EL (cell line): ENCODE data around the gene PLEKHJ1.
A peak's percentile ranks its signal among the peaks of the same experiment; 100 is the strongest.

Source experiments
- DNase-seq: peaks from one replicate; pipeline ENCODE4 v3.0.0-alpha.2; 2016

Gene PLEKHJ1

DNA sequence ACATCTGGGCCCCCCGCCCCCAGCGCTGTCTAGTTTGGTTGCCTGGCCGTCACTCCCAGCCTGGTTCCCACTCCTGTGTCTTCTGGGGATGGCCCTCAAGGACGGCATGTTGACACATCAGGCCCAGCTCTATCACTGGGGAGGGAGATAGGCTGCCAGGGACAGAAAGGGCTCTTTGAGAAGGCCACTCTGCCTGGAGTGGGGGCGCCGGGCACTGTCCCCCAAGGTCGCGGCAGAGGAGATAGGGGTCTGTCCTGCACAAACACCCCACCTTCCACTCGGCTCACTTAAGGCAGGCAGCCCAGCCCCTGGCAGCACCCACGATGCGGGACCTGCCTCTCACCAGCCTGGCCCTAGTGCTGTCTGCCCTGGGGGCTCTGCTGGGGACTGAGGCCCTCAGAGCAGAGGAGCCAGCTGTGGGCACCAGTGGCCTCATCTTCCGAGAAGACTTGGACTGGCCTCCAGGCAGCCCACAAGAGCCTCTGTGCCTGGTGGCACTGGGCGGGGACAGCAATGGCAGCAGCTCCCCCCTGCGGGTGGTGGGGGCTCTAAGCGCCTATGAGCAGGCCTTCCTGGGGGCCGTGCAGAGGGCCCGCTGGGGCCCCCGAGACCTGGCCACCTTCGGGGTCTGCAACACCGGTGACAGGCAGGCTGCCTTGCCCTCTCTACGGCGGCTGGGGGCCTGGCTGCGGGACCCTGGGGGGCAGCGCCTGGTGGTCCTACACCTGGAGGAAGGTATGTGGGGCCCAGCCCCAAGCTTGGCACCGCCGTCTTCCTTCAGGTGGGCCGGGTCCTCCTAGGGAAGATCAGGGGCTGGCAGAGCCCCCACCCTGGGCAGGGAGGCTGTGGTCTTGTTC, 13.1 kb upstream of the PLEKHJ1 start, which contains the start of gene AMH:
AMH (plus strand) TSS at position 314 of the 857 bp plus-strand sequence; CDS start at position 324, 10 bp downstream.
- DNase-seq: no peak

DNA sequence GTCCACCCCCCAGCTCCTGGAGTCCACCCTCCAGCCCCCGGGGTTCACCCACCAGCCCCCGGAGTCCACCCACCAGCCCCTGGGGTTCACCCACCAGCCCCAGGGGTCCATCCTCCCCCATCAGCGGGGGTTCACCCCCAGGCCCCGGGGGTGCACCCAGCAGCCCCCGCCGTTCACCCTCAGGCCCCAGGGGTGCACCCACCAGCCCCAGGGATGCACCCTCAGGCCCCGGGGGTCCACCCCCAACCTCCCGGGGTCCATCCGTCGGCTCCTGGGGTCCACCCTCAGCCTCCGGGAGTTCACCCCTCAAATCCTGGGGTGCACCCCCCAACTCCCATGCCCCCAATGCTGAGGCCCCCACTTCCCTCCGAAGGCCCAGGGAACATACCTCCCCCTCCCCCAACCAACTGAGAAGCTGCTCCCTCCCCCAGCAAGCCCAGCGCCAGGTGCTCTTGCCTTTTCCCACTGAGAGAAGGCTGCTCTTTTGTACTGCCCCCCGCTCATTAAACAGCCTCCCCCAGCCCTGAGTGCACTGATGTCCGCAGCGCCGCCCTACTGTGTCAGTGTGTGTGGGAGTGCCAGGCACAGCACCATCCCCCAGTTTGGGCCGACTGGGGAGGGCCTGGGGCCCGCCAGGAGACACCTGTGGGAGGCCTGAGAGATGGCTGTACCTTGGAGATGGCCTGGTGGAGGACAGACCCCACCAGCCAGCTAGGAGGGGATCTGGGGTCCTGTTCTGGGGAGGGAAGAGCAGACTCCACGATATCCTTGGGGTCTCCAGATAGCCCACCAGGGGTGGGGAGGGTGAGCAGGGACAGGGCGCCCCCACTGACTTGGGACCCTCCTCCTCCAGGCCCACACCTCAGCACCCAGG, 12.2 kb upstream of the PLEKHJ1 start:
- no peak for DNase-seq

DNA sequence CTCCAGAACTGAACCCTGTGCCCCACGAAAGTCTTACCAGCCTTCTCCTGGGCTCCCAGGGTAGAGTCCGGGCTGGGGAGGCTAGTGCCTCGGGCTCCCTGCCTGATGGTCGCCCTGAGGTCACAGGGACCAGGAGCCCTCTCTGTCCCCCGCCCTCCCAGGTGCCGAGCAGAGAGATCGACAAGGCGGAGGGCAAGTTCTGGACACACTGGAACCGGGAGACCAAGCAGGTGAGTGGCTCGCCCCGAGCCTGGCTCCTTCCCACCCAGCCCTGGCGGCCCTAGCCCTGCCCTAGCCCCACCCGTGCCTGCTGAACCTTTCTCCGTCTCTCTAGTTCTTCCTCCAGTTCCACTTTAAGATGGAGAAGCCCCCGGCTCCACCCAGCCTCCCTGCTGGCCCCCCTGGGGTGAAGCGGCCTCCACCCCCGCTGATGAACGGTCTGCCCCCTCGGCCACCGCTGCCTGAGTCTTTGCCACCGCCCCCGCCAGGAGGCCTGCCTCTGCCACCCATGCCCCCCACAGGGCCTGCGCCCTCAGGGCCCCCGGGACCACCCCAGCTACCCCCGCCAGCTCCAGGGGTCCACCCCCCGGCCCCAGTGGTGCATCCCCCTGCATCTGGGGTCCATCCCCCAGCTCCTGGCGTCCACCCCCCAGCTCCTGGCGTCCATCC, 11.4 kb upstream of the PLEKHJ1 start:
- DNase-seq: no peak

DNA sequence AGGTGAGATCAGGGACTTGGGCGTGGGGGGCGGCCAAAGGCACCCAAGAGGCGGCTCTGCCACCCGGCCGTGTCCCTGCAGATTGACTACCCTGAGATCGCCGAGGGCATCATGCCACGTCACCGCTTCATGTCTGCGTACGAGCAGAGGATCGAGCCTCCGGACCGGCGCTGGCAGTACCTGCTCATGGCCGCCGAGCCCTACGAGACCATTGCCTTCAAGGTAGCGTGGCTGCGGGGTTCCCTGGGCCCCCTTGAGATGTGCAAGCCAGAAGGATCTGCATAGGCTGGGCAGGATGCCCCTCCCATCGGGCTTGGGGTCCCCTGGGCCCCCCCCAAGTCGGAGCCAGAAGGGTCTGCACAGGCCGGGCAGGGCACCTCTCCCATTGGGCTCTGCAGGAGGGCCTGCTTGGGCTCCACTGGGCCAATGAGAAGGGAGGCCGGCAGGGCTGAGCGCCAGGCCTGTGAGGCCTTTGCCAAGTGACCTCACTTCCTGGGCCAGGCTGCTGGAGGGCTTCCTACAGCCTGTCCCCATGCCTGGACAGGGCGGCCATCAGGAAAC, 10.8 kb upstream of the PLEKHJ1 start:
- peak; percentile 73 for DNase-seq

DNA sequence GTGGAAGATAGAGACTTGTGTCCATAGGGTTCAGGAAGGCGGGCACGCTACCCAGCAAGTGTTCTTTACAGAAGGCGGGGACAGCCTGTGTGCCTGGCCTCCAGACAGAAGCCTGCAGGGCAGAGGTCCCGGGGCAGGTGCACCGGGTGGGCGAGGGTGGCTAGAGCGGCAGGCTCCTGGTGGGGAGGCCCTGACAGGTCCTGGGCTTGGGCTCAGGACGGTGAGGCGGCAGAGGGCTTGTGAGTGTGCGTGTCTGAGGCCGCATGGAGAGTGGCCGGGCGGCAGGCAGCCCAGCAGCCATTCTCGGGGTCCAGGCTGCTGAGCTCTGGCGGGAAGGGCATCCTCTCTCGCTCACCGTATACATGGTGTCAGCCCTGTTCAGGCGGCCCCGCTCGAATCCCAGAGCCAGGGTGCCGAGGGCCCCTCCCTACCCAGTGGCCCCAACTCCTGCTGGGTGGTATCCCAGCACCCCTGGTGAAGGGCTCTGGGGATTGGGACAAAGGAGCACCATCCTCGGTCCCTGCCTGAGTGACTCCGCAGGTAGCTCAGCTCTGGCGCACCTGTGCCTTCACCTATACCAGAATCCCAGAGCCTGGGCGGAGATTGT, 10.0 kb upstream of the PLEKHJ1 start:
- DNase-seq: no peak

DNA sequence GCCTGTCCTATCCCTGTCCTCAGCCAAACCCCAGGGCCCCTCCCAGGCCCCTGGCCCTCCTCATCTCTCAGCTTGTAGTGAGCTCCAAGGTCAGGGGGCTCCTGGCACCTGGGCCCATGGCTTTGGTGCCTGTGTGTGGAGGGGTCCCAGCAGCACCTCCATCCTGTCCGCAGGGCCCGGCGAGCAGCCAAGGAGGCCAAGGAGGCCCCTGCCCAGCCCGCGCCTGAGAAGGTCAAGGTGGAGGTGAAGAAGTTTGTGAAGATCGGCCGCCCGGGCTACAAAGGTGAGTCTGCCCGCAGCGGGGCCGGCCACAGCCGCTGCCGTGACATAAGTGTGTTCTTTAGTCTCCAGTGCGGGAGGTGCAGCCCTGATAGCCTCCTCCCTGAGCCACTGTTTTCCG, 9.1 kb upstream of the PLEKHJ1 start:
- DNase-seq: no peak

DNA sequence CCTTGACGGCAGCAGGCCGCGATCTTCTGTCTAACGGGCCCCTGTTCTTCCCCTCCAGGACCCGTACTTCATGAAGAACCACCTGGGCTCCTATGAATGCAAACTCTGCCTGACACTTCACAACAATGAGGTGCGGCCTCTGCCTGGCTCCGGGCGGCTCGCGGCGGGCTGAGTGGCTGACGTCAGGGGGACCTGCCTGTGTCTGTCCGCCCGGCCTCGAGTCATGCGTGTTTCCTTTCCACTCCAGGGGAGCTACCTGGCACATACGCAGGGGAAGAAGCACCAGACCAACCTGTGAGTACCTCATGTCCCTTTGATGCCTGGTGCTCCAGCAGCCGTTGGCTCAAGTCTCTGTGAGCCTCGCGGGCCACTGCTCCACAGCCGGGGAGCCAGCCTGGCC, 8.4 kb upstream of the PLEKHJ1 start:
- no peak for DNase-seq

DNA sequence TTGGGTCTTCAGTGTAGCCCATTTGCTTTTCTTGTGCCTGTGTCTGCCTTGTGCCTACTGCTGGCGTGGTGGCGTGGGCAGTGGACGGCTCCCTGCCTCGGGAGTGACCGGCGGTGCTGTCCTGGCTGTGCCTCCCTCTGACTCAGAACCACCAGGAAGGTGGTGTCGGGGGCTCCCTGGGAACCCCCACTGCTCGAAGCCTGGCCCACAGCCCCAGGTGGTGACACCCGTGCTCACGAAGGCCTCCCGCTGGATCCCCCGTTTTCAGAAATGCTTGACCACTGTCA, 7.9 kb upstream of the PLEKHJ1 start:
- DNase-seq: no peak

DNA sequence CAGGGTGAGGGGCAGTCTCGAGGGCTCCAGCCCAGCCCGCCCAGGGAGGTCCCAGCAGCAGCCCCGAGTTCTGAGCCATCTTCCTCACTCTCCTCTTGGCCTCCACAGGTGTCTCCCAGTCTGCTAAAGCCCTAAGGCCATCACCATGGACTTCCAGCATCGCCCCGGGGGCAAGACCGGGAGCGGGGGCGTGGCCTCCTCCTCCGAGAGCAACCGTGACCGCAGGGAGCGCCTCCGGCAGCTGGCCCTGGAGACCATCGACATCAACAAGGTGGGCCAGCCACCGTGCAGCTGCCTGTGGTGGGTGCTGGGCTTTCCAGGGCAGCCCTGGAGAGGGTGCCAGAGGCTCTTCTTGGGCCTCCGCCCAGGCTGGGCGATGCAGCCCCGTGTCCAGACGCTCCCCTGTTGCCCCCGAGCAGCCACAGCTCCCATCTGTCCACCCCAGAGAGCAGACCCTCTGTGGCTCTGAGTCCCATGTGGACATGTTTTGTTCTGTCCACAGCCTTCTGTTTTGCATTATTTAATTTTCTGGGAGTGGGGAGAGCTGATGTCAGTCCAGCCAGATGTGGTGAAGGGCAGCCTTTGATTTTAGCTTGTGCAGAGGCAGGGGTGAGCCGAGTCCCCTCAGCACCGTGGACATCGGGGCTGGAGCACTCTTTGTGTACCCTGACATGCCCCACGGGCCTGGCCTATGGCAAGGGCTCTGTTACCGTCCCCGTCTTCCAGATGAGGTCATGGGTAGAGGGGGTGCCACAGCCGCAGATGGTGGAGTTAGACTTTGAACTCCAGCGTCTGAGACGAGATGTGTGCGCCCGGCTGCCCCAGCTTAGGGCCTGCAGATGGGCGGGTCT, 7.4 kb upstream of the PLEKHJ1 start:
- DNase-seq: no peak

DNA sequence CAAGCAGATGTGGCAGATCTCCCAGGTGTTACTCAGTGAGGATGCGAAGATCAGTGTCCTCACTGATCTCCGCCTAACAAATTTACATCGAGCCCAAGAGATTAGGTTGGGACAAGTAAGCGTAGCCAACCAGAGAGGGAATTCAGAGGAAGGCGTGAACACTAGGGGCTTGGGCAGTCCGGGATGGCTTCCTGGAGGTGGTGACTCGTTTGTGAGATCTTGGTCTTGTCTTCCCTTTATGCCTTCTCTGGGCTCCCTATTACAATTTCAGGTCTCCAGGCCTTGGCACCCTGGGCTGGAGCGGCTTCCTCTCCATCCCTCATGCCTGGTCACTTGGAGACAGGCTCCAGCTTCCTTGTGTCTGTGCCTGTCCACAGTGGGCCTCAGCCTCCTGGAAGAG, 6.7 kb upstream of the PLEKHJ1 start:
- no peak for DNase-seq

DNA sequence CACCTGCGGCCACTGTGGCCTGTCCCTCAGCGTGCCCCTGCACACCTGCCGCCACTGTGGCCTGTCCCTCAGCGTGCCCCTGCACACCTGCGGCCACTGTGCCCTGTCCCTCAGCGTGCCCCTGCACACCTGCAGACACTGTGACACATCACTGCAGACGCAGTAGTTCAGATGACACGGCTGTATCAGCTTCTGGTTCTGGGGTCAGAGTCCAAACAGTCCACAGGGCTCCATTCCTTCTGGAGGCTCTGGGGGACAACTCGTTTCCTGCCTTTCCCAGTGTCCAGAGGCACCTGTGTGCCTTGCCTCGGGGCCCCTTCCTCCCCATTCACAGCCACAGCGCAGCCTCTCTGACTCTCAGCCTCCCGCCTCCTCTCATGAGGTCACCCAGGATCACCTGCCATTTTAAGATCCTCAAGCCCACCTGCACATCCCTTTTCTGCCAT, 6.0 kb upstream of the PLEKHJ1 start:
- no peak for DNase-seq

DNA sequence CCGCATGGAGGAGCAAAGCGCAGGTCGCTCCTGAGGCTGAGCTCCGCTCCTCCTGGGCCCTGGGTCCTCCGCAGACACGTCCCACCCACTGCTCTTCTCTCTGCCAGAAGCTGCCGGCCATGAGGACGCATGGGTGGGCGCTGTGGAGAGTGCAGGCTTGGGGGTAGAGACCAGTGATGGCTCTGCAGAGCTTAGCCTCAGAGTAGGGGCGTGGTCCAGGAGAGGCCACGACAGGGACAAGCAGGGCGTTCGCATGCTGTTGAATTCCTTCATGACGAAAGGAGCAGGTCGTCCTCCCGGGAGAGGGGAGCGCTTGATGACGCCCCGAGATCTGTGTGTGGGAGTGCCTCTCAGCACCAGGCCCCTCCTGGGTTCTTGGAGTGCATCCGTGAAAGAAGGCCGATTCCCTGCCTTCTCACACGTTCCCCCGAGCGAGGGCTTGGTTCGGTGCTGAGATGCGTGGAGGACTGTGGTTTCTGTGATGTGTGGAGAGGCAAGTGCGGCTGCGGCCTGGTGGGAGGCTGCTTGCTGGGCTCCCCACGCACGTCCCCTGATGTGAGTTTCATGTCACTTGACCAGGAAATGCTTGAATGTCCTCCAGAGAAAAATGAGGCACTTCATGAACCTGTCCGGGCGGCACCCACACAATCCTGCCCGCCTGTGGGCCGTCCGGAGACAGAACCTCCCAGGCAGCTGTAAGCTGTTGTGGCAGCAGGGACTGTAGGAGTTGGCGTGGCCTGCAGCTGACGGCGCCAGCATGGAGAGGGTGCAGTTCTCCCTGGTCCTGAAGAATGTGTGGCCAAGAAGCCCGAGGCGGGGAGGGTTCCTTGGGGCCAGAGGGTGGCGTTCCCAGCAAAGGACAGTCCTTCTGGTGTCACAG, 5.0 kb upstream of the PLEKHJ1 start:
- no peak for DNase-seq

DNA sequence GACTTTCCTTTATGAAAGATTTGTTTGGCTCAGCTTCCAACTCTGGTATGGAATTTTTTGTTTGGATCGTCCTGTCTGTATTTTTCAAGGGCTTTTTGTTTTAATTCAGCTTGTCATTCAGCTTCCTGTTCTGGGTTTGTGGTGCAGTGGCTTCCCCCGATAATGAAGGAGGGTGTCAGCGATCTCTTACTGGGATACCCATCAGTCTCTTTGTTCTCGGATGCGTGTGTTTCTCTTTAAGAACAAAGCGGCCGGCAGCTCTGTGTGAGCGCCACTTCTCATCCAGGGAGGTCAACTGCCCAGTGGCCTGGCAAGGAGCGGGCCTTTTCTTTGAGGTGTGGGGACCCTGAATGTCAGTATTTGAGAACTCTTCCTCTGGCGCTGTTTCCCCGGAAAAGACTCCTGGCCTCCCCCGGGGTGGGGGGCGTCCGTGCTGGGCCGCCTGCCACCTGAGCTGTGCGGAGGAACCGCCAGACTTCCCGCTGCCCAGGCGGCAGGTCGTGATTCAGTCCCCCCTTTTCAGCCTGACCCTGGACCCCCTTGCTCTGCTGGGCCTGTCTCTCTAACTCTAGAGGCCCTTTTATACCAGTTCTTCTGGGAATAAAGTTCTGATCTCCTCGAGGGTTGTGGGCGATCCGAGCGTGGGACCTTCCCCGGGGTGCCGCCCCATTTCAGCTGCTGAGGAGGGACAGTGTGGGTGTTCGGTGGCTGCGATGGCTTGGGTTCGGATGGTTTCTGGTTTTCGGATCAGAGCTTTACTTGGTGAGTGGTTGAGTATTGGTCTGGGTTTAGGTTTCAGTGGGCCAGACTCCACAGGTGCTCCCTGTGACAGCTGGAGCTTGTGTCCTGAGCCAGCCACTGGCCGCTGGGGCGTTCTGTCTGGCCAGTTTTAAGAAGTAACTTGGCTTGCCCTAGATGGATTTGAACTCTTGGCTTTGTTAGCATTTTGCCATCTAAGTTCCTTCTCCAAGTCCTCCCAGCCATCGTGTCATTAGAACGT, 3.9 kb upstream of the PLEKHJ1 start:
- peak; percentile 45 for DNase-seq

DNA sequence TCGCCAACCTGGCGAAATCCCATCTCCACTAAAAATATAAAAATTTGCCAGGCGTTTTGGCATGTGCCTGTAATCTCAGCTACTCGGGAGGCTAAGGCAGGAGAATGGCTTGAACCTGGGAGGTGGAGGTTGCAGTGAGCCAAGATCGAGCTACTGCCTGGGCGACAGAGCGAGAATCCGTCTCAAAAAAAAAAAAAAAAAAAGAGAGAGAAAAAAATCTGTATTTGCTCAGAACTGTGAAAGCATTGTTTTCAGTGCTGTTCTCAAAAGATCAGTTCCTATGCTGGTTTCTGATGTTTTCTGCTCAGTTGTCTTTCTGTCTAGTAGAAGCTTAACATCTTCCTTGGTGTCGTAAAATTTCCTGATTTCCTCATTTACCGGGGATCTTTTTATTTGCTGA, 3.0 kb upstream of the PLEKHJ1 start:
- no peak for DNase-seq

DNA sequence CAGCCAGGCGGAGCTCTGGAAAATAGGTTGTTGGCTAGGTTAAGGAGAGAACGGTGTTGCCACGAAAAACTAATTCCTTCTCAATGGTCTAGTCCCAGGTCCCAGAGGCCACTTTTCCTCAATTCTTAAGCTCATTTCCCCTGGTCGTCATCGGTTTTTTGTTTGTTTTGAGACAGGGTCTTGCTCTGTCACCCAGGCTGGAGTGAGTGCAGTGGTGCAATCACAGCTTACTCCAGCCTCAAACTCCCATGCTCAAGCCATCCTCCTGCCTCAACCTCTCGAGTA, 1.7 kb upstream of the PLEKHJ1 start:
- no peak for DNase-seq

DNA sequence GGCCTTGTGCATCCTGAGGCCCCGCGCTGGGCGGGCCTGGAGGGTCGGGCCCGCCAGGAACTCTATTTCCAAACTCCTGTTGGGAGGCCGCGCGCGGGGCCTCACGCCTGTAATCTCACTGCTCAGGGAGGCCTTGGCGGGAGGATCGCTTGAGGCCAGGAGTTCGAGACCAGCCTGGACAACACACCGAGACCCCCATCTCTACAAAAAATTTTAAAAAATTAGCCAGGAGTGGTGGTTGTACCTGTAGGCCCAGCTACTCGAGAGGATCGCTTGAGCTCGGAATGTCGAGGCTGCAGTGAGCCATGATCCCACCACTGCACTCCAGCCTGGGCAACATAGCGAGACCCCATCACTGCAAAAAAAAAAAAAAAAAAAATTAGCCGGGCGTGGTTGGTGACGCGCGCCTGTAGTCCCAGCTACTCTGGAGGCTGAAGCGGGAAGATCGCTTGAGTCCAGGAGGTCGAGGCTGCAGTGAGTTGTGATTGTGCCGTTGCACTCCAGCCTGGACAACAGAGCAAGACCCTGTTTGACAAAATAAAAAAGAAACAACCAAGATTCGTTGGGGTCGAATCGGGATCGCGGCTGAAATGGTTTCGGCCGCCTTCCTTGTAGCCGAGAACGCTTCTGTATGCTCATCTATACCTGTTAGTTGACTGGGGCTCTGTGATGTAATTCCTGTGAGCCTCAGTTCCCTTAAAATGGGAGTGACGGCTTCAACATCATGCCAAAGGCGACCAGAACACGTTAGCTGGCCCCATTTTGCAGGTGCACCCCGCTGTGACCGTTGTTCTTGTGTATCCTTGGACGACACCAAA, 1.1 kb upstream of the PLEKHJ1 start:
- DNase-seq: no peak

DNA sequence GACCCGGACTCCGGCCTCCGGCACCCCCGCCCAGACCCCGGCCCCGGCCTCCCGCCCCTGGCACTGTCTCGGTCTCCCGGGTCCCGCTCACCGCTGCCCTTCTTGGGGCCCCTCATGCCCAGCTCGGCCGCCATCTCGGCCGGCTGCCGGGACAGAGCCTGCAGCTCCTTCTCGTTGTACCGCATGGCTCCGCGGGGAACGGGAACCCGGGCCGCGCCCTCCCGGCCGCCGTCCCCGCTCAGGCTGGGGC, 140 bp downstream of the PLEKHJ1 start:
- no peak for DNase-seq

DNA sequence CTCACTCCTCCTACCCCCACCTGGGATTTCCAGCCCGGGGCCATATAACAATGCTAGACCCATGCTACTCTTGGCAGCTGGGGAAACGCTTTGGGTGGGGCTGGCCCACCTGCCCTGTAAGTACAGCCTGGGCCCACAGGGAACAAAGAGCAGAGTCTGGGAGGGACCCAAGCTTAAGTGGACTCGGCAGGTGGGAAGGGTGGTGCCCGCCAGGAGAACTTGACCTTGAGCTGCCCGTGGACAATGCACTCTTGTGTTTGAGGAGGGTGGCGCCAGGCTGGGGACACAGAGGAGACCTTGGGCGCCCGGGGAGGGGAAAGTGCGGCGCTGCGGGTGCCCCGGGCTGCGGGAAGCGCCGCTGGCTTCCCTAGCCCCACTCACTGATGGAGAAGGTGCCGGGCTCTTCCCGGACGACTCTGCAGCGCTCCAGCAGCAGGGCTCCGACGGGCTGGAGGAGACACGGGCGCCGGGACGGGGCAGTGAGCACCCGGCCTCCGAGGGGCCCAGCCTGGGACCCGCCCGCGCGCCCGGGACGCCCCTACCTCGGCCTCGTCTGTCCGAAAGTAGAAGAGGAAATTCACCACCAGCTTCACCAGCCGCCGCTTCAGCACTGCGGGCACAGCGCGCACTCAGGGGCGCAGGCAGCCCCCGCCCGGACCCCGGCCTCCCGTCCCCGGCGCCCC, 607 bp downstream of the PLEKHJ1 start:
- peak; percentile 25 for DNase-seq

DNA sequence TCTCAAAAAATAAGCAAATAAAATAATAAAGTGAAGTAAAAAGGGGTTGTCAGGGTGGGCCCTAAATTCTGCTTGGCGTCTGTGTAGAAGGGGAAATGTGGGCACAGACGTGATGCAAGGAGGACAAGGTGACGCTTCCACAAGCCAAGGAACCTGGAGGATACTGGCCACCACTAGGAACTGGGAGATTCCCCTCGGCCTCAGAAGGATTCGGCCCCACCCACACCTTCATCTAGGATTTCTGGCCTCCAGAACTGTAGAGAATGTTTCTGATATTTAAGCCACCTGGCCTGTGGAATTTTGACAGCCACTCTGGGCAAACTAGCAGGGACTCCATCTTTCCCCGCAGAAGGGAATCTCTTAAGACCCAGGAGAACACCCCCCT, 1.1 kb downstream of the PLEKHJ1 start:
- DNase-seq: no peak
